CD4-positive, alpha-beta T cell treated with Interleukin-21 for 1 hour (primary cell): ENCODE measurements around the gene TAMALIN.

ENCODE experiments used
- DNase-seq: peaks from one replicate; pipeline ENCODE4 v3.0.0-alpha.2; 2020

TAMALIN gene

DNA sequence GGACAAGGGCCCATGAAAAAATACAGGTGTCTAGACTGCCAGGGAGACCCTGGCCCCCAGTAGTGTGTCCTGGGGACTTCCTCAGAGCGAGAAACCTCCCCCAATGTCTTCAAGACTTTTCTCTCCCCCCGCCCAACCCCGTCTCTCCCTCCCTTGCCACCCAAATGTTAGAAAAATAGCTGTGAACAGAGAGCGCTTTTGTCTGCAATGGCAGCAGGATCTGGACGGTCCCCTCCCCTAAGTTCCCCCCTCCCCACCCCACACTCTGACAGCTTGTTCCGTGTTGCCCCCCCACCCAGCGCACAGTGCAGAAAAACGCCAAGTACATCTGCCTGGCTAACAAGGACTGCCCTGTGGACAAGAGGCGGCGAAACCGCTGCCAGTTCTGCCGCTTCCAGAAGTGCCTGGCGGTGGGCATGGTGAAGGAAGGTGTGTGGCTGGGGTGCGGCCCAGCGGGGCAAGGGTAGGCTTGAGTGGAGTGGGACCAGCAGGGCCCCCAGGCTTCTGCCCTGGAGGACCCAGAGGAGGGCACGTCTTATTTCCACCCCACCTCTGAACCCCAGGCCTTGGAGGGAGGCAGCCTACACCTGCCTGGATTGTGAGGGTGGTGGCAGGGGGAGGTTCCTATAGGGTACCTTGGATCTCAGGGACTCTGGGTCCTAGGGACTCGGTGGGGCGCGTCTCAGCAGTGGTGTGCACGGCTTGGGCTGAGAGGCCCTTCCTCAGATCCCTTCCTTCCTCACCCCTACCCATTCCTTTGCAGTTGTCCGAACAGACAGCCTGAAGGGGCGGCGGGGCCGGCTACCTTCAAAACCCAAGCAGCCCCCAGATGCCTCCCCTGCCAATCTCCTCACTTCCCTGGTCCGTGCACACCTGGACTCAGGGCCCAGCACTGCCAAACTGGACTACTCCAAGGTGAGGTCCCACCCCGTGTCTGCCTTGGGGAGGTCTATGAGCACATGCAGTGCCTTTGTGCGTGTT, 49.3 kb downstream of the TAMALIN start:
- DNase-seq: peak; percentile 40

DNA sequence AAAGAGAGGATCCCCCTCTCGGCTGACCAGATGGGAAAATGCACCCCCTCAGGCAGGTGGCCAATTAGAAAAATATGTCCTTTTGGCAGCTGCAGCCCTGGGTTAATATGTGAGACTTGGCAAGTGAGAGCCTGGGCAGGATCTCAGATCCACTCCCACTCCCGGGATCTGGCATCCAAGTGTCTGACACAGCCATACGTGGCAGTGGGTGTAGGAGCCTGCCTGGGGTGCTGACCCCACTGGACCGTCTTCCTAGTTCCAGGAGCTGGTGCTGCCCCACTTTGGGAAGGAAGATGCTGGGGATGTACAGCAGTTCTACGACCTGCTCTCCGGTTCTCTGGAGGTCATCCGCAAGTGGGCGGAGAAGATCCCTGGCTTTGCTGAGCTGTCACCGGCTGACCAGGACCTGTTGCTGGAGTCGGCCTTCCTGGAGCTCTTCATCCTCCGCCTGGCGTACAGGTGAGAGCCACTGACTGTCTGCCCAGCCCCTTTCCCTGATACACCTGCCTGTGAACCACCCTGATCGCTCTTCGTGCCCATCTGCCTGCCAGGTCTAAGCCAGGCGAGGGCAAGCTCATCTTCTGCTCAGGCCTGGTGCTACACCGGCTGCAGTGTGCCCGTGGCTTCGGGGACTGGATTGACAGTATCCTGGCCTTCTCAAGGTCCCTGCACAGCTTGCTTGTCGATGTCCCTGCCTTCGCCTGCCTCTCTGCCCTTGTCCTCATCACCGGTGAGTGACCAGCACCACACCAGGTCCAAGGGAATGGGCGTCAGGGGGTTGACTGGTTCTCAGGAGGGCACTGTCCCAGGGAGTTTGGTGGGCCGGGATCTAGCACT, 50.3 kb downstream of the TAMALIN start:
- peak; percentile 38 for DNase-seq

DNA sequence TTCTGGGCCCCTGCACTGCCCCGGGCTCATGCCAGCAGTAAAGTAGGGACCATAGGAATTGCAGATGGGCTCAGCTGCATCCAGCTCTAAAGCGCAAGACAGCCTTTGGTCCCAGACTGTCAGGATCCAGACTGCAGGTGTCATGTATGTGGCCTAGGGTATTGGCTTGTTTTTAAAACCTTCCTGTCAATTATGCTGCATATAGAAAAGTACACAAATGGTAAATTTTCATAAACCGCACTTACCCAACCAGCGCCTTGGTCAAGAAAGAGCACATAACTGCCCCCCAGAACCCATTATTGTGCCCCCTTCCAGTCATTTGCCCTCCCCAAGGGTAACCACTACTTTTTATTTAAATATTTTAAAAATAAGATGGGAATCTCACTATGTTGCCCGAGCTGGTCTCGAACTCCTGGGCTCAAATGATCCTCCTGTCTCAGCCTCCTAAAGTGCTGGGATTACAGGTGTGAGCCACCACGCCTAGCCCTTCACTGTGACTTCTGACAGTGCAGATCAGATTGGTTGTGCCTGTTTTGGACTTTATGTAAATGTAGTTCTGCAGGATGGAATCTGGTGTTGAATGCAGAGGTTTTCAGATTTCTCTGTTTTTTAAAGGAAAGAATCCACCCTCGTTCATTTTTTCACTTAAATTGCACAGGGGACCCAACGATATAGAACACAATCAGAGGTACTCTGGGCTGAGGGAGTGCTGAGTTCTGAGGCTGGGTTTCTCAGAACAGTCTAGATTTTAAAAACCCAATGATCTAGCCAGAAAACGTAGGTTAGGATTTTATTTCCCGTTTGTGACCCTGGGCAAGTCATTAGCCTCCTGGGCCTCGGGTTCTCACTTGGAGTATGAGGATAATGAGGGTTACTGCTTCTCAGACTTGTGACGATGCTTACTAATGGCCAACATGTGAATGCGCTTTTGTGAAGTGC, 51.2 kb downstream of the TAMALIN start:
- DNase-seq: peak; percentile 28

DNA sequence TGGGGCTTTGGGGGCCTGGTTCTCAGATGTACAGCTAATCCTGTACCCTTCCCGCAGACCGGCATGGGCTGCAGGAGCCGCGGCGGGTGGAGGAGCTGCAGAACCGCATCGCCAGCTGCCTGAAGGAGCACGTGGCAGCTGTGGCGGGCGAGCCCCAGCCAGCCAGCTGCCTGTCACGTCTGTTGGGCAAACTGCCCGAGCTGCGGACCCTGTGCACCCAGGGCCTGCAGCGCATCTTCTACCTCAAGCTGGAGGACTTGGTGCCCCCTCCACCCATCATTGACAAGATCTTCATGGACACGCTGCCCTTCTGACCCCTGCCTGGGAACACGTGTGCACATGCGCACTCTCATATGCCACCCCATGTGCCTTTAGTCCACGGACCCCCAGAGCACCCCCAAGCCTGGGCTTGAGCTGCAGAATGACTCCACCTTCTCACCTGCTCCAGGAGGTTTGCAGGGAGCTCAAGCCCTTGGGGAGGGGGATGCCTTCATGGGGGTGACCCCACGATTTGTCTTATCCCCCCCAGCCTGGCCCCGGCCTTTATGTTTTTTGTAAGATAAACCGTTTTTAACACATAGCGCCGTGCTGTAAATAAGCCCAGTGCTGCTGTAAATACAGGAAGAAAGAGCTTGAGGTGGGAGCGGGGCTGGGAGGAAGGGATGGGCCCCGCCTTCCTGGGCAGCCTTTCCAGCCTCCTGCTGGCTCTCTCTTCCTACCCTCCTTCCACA, 52.0 kb downstream of the TAMALIN start:
- DNase-seq: peak; percentile 36

DNA sequence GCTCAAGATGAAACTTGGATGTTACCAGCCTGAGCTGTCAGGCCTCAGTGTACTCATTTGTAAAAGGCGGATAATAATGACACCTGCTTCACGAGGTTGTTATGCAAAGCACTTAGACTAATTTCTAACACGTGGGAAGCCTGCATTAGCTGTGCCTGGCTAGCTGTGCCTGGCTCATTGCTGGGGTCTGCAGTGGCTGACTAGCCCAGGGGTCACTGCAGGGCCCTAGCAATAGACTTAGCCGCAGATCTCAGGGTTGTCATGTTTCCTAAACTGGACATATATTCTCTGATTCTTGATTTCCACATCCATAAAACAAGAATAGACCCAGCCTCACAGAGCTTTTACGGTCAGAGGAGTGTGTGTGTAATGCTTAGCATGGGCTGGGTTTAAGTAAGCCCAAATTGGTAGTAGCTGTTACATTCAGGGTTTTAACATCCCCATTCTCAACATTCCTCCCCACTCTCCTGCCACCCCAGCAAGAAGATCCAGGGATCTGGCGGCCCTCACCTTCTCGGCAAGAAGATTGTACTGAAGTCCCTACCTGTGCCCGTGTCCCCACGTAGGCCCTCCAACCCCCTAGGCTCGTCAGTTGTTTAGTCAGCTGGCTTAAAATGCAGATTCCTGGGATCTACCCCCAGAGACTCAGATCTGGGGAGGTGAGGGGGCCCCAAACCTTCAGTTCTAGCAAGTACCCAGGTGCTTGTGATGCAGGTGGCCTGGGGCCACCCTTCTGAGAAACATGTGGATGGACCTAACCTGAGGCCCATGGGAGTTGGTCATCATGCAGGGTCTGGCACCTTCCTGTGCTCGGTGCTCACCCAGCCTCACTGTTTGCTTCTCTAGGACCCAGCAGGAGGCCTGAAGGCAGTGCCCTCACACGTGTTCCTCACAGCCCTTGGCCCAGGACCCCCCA, 53.1 kb downstream of the TAMALIN start:
- DNase-seq: peak; percentile 62

DNA sequence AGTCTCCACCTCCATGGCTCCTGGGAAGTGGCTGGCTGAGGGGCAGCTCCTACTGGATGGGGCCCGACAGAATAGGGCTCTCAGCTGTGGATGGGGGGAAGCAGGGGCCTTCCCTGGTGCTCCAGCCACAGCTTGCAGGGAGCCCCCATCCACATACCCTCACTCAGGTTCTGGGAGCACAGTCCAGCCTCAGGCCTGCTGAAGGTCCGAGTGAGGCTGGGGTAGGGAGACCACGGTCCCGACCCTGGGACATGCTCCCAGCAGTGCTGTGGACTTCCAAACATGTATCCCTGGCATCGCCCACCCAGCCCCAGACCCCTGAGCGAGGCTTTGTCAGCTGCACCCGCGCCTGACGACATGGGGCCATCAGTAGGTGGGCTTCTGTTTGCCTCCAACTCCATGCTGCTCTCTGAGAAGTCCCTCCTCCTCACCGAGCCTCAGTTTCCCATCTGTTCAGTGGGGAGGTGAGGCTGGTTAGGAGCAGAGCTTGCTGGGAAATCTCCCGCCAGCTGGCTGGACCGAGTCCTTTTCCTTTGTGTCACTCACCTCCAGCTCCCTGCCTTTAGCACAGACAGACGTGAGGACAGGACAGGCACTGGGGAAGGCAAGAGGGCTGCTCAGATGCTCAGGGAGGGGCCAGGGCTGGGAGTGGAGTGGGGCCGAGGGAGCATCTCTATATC, 53.9 kb downstream of the TAMALIN start:
- DNase-seq: peak; percentile 48

DNA sequence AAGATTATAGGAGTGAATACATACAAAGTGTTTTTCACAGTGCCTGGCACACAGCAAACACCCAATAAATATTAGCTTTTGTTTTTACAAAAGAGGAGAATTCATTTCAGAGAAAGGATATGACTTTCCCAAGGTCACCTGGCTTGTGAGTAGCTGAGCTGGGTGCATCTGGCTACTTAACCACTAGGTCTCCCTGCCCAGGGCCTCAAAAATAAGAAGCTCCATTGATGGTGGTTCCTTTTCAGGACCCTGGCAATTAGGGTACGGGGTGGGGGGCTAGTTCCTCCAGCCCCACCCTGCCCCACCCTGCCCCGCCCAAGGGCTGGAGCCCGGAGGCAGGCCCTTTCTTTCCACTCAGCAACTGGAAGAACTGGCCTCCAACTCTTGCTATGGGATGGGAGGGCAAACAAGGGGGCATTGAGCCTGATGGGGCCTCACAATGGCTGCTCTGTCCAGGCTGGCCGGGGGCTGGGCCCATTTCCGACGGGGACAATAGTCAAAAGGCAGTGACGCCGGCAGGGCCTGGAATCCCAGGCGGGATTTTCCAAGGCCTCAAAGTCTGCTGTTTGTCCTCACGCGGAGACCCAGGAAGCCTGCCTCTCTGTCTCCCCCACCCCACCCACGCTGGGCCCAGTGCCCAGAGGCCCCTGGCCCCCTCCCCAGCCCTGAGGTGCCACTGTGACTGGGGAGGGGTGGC, 54.9 kb downstream of the TAMALIN start:
- peak; percentile 34 for DNase-seq

DNA sequence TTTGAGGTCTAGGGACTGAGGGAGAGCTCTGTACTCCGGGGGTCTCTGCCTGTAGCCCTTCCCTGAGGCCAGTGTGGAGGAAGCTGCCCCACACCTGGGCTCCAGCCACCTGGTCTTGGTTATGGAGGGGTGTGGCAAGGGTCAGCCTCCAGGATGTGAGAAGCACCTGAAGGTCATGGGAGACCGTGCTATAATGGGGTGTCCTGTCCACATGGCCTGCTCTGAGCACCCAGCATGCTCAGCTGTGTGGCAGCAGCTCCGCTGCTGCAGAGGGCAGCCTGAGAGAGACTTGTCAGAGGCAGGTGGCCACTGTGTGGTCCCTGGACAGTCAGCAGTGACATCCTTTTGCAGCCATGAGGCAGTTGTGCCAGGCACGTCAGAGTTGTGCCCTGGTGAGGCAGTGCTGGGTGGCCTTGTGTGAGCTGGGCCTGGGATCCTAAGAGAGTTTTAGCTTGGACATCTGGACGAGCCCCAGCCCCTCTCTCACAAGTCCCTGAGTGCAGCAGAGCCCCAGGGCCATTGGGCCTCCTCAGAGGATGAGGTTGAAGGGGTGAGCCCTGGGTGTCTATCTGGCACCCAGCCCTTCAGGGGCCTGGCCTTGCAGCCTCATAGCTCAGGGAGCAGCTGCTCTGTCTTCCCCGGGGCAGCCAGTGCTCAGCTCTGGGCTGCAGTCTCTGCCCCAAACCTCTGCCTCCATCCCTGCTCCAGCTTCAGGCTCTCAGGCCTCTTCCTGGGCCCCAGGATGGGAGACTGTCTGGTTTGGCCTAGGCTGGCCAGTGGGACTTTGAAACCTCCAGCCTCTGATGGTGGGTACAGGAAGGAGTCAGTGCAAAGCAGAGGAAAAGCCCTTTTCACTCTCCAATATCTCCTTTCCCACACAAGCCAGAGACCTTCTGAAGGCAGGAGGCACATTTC, 55.7 kb downstream of the TAMALIN start:
- DNase-seq: no peak

DNA sequence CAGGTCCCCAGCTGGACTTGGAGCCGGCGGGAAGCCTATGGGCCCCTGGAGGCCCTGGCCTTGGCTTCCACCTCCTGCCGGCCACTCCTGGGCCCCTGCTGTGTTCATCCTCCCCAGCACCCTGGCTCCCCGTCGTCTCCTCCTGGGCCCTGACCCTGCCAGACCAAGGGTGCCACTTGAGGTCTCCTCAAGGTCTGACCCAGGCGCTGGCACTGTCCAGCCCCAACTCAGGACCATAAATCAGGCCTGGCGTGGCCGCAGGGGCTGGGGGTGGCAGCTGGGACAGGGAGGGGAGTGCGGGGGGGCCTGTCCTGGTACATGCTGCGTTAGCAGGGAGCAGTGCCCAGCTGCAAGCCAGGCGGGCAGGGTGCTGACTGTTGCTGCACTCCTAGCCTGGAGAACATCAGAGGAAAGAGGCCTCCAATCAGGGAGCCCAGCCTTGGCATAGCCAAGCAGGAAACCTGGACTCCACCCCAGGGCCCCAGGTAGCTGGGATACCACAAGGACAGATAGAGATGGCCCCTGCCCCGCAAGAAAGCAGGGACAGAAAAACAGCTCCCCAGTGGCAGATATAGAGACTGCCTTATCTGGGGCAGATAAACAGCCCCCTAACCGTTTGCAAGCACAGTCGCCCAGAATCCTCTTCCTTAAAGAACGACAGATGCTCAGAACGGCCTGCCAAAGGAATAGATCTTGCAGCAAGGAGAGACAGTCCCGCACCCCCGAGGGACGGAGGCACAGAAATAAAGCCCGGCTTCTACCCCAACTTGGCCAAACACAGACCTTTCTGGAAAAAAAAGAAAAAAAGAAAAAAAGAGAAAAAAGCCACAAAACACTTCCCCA, 56.6 kb downstream of the TAMALIN start:
- DNase-seq: no peak

DNA sequence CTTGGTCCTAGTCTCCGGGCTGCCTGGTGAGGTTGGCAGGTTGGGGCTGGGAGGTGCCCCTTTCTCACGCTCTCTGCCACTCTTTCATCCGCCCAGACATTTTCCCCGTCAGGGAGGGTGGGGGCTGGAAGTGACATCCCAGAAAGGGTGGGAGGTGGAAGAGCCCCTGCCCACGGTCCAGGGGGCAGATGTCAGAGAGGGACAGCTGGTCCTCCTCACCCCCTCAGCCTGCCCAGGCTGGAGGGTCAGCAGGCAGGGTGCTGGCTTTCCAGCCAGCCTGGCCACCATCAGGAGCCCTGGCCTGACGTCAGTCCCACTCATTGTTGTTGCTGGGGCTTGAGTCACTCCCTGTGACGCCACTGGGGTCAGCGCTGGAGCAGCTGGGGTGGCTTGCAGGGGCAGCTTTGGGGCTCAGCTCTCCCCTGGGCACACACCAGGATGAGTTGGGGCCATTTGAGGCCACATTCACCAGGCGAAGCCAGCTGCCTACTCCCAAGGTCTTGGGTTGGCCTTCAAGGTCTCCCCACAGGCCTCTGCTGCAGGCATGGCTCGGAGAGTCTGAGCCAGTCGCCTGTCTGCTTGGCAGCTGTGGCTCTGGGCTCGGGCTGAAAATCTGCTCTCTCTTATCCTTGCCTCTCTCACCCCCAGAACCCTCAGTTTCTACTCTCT, 57.4 kb downstream of the TAMALIN start:
- no peak for DNase-seq
